Endothelial cell of umbilical vein (primary cell): ENCODE results near the gene TMOD1. TPM values are rescaled to one million over a fixed set of nuclear protein-coding genes. Genes with fewer than 3 reads are reported as not detected.
"Not testable (repeated sequence)": the region's sequence is repeated elsewhere in the genome, so short reads cannot be mapped to it uniquely, and the experiment has no call there.

Experiments used
- BruUV-seq: library from RNA; stranded (reverse); fragments of 400-500 nt; replicated peaks from 2 replicates; lab custom pipeline; 2021; lab: Mats Ljungman, UMichigan
- CTCF ChIA-PET: fragments of 300-600, 350-600 bp; sonication (Branson Sonifier 250); formaldehyde crosslinking; loops from one replicate; lab custom pipeline; 2021; ENCODE audit warnings: antibody characterized with exemption, inconsistent platforms; lab: Charles Lee
- POLR2A ChIA-PET: fragments of 300-600, 350-600 bp; sonication (Branson Sonifier 250); formaldehyde crosslinking; loops from one replicate; lab custom pipeline; 2021; ENCODE audit warnings: antibody characterized with exemption, inconsistent platforms; lab: Charles Lee
- DNase-seq: peaks from one replicate; pipeline ENCODE4 v3.0.0-alpha.2; 2011; ENCODE audit warnings: low read depth, low spot score
- FAIRE-seq: peaks from 2 replicates; lab custom pipeline; 2011; peaks lifted over from hg19 to GRCh38; lab: Jason Lieb, UNC
- H2AFZ ChIP-seq: 2 replicates; pipeline ENCODE4 v1.6.0; 2012; ENCODE audit warnings: low read depth, low read length, control low read depth, inconsistent platforms
- H3K27ac ChIP-seq: 2 replicates; pipeline ENCODE4 v1.5.1; 2011; ENCODE audit warnings: low read depth, mild to moderate bottlenecking, control low read depth, low read length, moderate library complexity; ENCODE audit not compliant: insufficient read depth
- H3K27me3 ChIP-seq, 2 experiments: 2 replicates each; pipeline versions ENCODE4 v1.6.0 to v1.6.1; 2011; ENCODE audit warnings: low read length in 2 of 2, mixed read lengths in 1 of 2; ENCODE audit not compliant: control insufficient read depth in 2 of 2, insufficient read depth in 2 of 2
- H3K36me3 ChIP-seq, 2 experiments: 2 replicates in 1 of 2; 3 replicates in 1 of 2; pipeline ENCODE4 v1.5.1; 2011; ENCODE audit warnings: low read length in 2 of 2, mild to moderate bottlenecking in 1 of 2, moderate library complexity in 1 of 2; ENCODE audit not compliant: control insufficient read depth in 2 of 2, insufficient read depth in 2 of 2; ENCODE audit errors: extremely low read depth in 1 of 2
- H3K4me1 ChIP-seq: 3 replicates; pipeline ENCODE4 v1.5.1; 2011; ENCODE audit warnings: mild to moderate bottlenecking, low read length; ENCODE audit not compliant: control insufficient read depth, insufficient read depth; ENCODE audit errors: extremely low read depth
- H3K4me2 ChIP-seq: 2 replicates; pipeline ENCODE4 v1.6.1; 2011; ENCODE audit warnings: low read length, control low read depth, mixed read lengths; ENCODE audit not compliant: insufficient read depth
- H3K4me3 ChIP-seq, 3 experiments: fragments of 200-600 bp in 1 of 3; sonication (generic), shearing (Covaris generic) in 1 of 3; replicated peaks in 1 of 3; 2 replicates each; pipeline ENCODE4 v1.5.1; 2011 to 2016; ENCODE audit warnings: control low read depth in 3 of 3, low read length in 3 of 3, mild to moderate bottlenecking in 2 of 3, inconsistent platforms in 1 of 3, low read depth in 1 of 3, moderate library complexity in 1 of 3; ENCODE audit not compliant: insufficient read depth in 1 of 3
- H3K79me2 ChIP-seq: 2 replicates; pipeline ENCODE4 v1.6.0; 2012; ENCODE audit warnings: low read length, inconsistent platforms; ENCODE audit not compliant: control insufficient read depth, insufficient read depth
- H3K9ac ChIP-seq: replicated peaks from 2 replicates; pipeline ENCODE3; 2011; ENCODE audit warnings: low read length, control low read depth; ENCODE audit not compliant: insufficient read depth; ENCODE audit errors: extremely low read depth
- H3K9me1 ChIP-seq: replicated peaks from 3 replicates; pipeline ENCODE4 v1.6.0; 2011; ENCODE audit warnings: mild to moderate bottlenecking, low read length; ENCODE audit not compliant: control insufficient read depth, insufficient read depth; ENCODE audit errors: extremely low read depth
- H3K9me3 ChIP-seq: replicated peaks from 2 replicates; pipeline ENCODE4 v1.5.1; 2012; ENCODE audit warnings: low read length, inconsistent platforms; ENCODE audit not compliant: control insufficient read depth, insufficient read depth
- H4K20me1 ChIP-seq: replicated peaks from 2 replicates; pipeline ENCODE3; 2011; ENCODE audit warnings: mild to moderate bottlenecking, low read length; ENCODE audit not compliant: control insufficient read depth, insufficient read depth; ENCODE audit errors: extremely low read depth
- EZH2 ChIP-seq: IDR thresholded peaks from 2 replicates; pipeline ENCODE4 v1.6.1; 2012; ENCODE audit warnings: borderline replicate concordance, low read depth, mild to moderate bottlenecking, moderate library complexity, low read length, inconsistent platforms; ENCODE audit not compliant: severe bottlenecking
- GATA2 ChIP-seq: IDR thresholded peaks from 2 replicates; pipeline ENCODE4 v1.7.0; 2011; ENCODE audit warnings: low read depth, mild to moderate bottlenecking, moderate library complexity, mixed read lengths, low read length; ENCODE audit not compliant: insufficient read length, insufficient read depth
- JUN ChIP-seq: IDR thresholded peaks from 2 replicates; pipeline ENCODE4 v1.6.1; 2011; ENCODE audit warnings: borderline replicate concordance, low read depth; ENCODE audit not compliant: insufficient read length, insufficient read depth
- POLR2A ChIP-seq: IDR thresholded peaks from 2 replicates; pipeline ENCODE4 v1.6.1; 2012; ENCODE audit warnings: low read depth, mild to moderate bottlenecking, control low read depth, low read length
- dilution Hi-C: fragments of 300-500 bp; cut with MboI; formaldehyde crosslinking; loops from one replicate; pipeline ENCODE4 v1.15.0; 2019; ENCODE audit warnings: low sequenced_read_pairs; ENCODE audit not compliant: extremely low pct_ligation_motif_present
- intact Hi-C: fragments of 100-400 bp; cut with micrococcal nuclease; formaldehyde crosslinking; loops from one replicate; pipeline ENCODE4 v1.10.0; 2022
- polyA plus RNA-seq, 4 experiments: library from polyadenylated mRNA; depleted of rRNA in 3 of 4; stranded (reverse) in 3 of 4; unstranded in 1 of 4; fragments of >200 nt; gene quantifications; 2 replicates each; pipeline versions ENCODE4 v1.2.1 to v1.2.3, GENCODE V29; 2011 to 2012; ENCODE audit warnings: missing spikeins in 1 of 4
- total RNA-seq: library from RNA; stranded (reverse); gene quantifications from 2 replicates; pipeline ENCODE4 v1.2.3, GENCODE V29; 2021
- TF ChIP-seq, protein P1 (sequence below), 2 donors: IDR thresholded peaks; 1 replicate in 1 of 2; 2 replicates in 1 of 2; pipeline ENCODE4 v1.5.1; 2011; ENCODE audit warnings: low read length in 2 of 2, mild to moderate bottlenecking in 2 of 2, moderate library complexity in 2 of 2, control low read depth in 1 of 2, inconsistent platforms in 1 of 2, low read depth in 1 of 2; ENCODE audit not compliant: insufficient read depth in 1 of 2; ENCODE audit errors: extremely low read depth in 1 of 2

Gene TMOD1
- total and polyA plus RNA-seq, 2 donors (not counting 3 experiments of a cell fraction or from before 2014, with no cell fraction given) = 0.26 to 1.4 TPM

DNA sequence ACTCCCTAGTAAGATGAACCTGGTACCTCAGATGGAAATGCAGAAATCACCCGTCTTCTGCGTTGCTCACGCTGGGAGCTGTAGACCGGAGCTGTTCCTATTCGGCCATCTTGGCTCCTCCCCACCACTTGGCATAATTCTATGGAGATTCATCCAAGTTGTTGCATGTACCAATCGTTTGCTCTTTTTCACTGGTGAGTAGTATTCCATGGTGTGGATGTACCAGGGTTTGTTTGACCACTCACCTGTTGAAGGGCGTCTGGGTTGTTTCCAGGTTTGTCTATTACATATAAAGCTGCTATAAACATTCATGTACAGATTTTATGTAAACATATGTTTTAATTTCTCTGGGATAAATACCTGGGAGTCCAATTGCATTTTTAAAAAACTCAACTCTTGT, 85.4 kb downstream of the TMOD1 start:
- H3K9ac ChIP-seq, H3K4me1 ChIP-seq, intact Hi-C loops, POLR2A ChIA-PET, H3K36me3 ChIP-seq, dilution Hi-C loops, H3K27me3 ChIP-seq, H3K9me1 ChIP-seq, H3K4me3 ChIP-seq, DNase-seq, BruUV-seq, H3K79me2 ChIP-seq, H4K20me1 ChIP-seq, H2AFZ ChIP-seq, H3K27ac ChIP-seq, FAIRE-seq, H3K9me3 ChIP-seq, H3K4me2 ChIP-seq: not testable (repeated sequence)
- CTCF ChIA-PET = interaction anchor here (0.6 to 1.4 kb wide), 2 partner anchors 12 to 118 kb away, joined by 5 to 8 read pairs; no protein-coding TSS in a partner anchor

DNA sequence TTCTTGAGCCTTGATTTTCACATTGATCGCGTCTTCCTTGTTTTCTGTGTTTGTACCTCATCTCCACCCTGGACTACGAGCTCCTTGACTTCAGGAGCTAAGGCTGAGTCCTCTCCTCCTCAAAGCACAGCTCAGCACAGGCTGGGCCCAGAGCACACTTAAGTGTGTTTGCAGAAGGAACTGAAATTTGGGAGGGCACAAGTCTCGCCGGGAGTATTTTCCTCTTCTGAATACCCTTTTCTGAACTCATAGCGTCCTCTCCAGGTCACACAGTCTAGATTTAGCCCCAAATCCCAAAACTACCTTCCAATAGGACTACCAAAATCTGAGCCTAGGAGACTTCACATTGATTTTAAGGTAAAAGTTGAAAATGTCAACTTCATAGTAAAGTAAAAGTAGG, 90.1 kb downstream of the TMOD1 start:
- ChIA-PET POLR2A (interaction anchor here (0.6 kb wide), 1 partner anchor 85 kb away, joined by 3 read pairs; no protein-coding TSS in a partner anchor), CTCF (interaction anchor here (1.2 to 15.7 kb wide), 3 partner anchors 24 to 121 kb away, joined by 3 to 775 read pairs (median 5); no protein-coding TSS in a partner anchor)
- H3K4me3 ChIP-seq = no peak overlapping the region
- H3K27ac ChIP-seq = no peak overlapping the region
- no TSS peak for BruUV-seq
- no peak overlapping the region for H3K4me2 ChIP-seq
- no peak overlapping the region for H2AFZ ChIP-seq
- H3K27me3 ChIP-seq = peaks cover 8% of the 10 kb centered on the region in 2 experiments
- no peak for DNase-seq
- dilution Hi-C loops = no loop called here
- no peak for FAIRE-seq
- no peaks in the 10 kb centered on the region for H3K36me3 ChIP-seq
- no peaks in the 10 kb centered on the region for H3K79me2 ChIP-seq
- TF ChIP-seq GATA2 = no peak
- TF ChIP-seq EZH2 = no peak
- TF ChIP-seq POLR2A = no peak
- TF ChIP-seq, protein P1, sequence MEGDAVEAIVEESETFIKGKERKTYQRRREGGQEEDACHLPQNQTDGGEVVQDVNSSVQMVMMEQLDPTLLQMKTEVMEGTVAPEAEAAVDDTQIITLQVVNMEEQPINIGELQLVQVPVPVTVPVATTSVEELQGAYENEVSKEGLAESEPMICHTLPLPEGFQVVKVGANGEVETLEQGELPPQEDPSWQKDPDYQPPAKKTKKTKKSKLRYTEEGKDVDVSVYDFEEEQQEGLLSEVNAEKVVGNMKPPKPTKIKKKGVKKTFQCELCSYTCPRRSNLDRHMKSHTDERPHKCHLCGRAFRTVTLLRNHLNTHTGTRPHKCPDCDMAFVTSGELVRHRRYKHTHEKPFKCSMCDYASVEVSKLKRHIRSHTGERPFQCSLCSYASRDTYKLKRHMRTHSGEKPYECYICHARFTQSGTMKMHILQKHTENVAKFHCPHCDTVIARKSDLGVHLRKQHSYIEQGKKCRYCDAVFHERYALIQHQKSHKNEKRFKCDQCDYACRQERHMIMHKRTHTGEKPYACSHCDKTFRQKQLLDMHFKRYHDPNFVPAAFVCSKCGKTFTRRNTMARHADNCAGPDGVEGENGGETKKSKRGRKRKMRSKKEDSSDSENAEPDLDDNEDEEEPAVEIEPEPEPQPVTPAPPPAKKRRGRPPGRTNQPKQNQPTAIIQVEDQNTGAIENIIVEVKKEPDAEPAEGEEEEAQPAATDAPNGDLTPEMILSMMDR (IDR thresholded peaks at IDR 0.05; ENCODE audit: extremely low read depth in 1 of 2, insufficient read depth in 1 of 2, low read depth in 1 of 2, low read length in 2 of 2) = no peak
- no peak for TF ChIP-seq JUN
- no peaks in the 10 kb centered on the region for H3K9me3 ChIP-seq
- intact Hi-C loops = no loop called here
- H3K4me1 ChIP-seq = no peaks in the 10 kb centered on the region
- no peaks in the 10 kb centered on the region for H3K9me1 ChIP-seq
- H3K9ac ChIP-seq = no peak overlapping the region
- H4K20me1 ChIP-seq = no peaks in the 10 kb centered on the region
